ENCODE measurements around the gene C22orf31.
"Not testable (repeated sequence)": the region's sequence is repeated elsewhere in the genome, so short reads cannot be mapped to it uniquely, and the experiment has no call there.

C22orf31 gene

DNA sequence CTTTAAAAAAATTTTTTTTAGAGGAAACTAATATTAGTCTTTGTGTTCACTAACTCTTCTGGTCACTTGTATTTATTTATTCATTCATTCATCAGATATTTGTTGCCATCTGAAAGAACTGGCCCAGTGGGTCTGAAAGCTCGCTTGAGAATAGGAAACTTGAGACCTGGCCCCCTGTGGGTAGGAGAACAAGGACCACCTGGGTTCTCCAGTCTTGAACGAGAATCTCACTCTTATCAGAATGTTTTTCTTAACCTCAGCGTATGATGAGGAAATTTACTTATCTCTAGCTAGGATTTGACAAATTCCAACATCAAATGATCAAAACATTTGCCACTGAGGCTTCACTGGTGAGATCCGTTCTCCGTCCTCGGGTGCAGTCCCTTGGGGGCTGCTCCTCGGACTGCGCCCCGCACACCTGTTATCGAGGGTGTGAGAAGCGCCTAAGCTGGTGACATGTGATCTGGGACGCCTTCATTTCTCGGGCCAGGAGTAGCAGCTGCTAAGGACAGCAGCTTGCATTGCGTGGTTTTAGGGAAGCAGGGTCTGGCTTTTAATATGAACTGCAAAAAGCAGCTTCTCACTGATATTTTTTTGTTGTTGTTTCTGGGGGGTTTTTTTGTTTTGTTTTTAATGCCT lies 6.3 kb downstream of the C22orf31 start:
- no peak for DNase-seq (ENCODE audit: low spot score)

- no peak for DNase-seq (ENCODE audit: low spot score)
These were observed 7.3 kb downstream of the C22orf31 start for GRCh38 chr22:29054251-29054767.

DNA sequence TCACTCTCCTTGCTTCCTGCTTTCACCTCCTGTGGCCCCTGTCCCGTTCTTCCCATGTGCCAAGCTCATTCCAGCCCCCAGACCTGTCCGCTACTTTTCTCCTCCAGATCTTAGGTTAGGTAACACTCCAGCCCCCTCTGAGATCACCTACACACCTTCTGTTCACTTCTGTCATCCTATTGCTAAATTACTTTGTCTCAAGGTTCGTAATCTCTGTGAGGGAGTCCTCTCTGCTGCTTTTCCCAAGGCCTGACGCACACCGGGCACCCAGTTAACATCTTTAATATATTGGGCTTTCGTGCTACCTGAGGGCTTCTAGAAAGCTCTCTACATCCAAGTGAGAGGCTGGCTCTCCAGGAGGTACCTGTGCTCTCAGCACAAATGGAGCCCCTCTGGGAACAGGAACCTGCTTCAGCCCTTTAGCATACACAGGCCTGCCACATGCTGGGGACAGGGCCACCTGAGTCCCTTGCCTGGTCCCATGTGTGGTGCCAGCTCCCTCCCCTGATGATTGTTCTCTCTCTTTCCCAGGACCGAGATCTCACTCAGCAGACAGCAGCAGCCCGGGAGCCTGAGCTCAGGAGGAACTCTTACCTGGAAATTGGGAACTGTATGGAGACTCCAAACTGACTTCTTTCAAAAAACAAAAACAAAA lies 8.5 kb downstream of the C22orf31 start:
- DNase-seq (ENCODE audit: low spot score), result no peak

GRCh38 chr22:29050457-29050856 lies 11.2 kb downstream of the C22orf31 start:
- DNase-seq (ENCODE audit: low spot score), result no peak

- DNase-seq (ENCODE audit: low spot score), result no peak
These were observed 11.9 kb downstream of the C22orf31 start for GRCh38 chr22:29049655-29050263.

- DNase-seq (ENCODE audit: low spot score), result no peak
These were observed 12.6 kb downstream of the C22orf31 start for GRCh38 chr22:29048822-29049654.

DNA sequence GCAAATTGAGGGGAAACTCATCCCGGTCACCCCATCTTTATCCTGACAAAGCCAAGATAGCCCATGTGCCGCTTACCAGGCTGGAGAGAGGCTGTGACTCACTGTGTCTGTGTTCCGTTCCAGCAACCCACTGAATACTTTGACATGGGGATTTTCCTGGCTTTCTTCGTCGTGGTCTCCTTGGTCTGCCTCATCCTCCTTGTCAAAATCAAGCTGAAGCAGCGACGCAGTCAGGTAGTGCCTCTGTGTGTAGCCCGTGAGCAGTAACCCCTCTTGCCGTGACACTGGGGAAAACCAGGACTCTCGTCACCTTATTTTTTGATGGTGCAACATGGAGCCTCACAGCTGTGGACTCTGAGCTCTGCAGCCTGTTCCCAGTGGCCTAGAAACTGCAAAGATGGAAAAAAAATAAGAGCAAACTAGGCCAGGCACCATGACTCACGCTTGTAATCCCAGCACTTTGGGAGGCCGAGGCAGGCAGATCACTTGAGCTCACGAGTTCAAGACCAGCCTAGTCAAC lies 16.9 kb downstream of the C22orf31 start:
- no peak for DNase-seq (ENCODE audit: low spot score)

DNA sequence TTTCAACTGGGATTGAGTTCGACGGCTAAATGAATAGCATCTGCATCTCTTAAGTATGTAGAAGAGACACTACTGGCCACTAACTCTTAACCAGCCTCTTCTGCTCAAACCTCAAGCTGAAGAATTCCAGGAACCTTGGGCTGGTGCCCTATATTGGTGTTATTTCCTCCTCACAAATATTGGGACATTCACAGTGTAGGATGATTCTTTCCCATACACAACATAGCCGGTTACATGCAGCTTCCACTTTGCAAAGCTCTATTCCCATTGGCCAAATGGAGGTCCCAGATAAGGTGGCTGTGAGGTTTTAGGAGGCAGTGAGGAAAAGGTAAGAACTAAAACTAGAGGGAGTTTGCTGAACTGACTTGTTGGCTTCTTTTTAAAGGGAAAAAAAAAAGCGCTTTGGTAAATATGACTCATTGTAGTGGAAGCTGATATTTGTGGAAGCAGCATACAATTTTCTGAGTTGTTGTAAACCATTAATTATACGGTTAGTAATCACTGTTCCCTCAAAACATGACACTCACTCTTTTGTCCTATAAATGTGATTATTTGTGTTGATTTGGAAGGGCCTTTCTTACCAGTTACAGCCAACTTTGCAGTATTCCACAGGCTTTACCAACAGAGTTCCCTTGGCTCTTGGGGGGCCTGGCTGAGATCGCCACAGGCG lies 17.6 kb downstream of the C22orf31 start:
- DNase-seq (ENCODE audit: low spot score), result no peak

GRCh38 chr22:29041408-29041807 lies 20.2 kb downstream of the C22orf31 start:
- DNase-seq (ENCODE audit: low spot score), result no peak

GRCh38 chr22:29040385-29041275 lies 21.0 kb downstream of the C22orf31 start:
- DNase-seq (ENCODE audit: low spot score), result peak; percentile 81

DNA sequence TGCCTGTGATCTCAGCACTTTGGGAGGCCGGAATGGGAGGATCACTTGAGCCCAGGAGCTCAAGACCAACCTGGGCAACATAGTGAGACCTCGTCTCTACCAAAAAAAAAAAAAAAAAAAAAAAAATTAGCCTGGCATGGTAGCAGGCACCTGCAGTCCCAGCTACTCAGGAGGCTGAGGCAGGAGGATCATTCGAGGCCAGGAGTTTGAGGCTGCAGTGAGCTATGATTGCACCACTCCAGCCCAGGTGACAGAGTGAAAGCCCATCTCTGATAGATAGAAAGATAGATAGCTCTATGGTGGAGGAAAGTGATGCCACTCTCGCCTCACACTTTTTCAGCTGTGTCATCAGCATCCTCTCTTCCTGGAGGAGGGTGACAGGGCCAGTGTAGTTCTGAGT lies 21.9 kb downstream of the C22orf31 start:
- DNase-seq (ENCODE audit: low spot score), result not testable (repeated sequence)

DNA sequence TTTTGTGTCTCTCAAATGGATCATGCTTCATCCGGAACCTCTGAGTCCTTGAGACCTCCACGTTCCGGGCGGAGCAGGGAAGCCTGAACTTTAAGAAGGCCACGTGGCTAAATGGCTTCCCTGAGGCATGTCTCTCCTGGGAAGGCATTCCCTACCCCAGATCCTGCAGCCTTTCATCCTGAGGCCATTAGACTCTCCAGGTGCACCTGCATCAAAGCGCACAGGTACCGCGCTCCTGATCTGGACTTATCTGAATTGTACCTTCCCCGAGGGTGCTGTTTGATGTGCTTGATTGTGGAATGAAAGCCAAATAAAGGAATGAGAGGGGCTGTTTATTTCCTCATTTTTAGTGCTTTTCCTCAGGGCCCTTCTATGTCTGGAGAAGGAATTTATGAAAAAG lies 22.5 kb downstream of the C22orf31 start:
- DNase-seq (ENCODE audit: low spot score), result no peak

- DNase-seq (ENCODE audit: low spot score), result no peak
These were observed 24.2 kb downstream of the C22orf31 start for GRCh38 chr22:29037340-29037932.

DNA sequence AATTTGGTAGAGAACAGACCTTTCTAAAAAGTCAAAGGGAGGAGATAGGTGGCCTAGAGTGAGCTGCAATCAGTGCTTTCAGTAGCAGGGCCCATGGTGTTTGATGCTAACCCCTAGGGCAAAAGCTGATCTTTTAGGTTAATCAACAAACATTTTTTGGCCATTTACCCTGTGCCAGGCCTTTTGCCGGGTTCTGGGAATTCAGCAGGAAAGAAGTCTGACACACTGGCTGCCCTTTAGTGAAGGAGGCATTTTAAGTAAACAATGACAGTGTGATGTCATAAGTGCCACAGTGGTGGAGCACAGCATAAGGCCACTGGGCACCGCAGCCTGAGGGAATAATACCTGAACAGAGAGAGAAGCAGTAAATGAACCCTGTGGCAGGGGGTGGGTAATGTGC lies 29.0 kb downstream of the C22orf31 start:
- no peak for DNase-seq (ENCODE audit: low spot score)

GRCh38 chr22:29032014-29032475 lies 29.6 kb downstream of the C22orf31 start:
- DNase-seq (ENCODE audit: low spot score), result no peak

DNA sequence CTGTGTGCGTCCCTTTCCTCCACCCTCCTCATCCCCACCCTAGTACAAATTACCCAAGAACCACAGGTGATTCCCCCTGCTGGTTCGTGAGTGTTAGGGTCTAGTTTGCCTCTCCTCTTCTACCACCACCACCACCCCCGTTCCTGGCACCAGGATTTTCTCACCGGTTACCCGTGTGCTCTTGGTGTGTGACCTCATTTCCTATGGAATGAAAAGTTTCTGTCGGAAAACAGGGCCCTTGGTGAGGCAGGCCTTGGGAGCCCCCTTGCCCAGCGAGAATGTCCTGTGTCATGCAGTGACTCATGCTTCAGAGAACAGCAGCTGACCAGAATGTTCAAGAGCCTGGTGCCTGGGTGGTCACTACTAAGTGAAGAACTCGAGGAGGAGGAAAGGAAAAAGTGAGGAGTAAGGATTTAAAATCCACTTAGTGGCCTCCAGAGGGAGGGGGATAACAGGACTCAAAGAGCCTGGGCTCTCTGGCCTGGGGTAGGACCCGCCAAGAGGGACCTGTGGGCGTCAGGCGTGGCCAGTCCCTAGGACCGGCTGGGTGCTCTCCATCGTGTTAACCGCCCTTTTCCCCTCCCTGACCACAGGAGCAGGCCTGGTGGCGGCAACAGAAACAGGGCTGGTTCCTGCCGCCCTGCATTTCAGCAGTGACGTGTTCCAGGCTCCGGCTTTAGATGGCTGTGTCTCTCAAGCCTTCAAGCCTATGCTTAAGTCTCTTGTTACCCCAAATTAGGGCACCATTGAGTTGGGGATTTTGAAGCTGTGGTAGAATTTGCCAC lies 30.2 kb downstream of the C22orf31 start:
- peak; percentile 92 for DNase-seq (ENCODE audit: low spot score)

DNA sequence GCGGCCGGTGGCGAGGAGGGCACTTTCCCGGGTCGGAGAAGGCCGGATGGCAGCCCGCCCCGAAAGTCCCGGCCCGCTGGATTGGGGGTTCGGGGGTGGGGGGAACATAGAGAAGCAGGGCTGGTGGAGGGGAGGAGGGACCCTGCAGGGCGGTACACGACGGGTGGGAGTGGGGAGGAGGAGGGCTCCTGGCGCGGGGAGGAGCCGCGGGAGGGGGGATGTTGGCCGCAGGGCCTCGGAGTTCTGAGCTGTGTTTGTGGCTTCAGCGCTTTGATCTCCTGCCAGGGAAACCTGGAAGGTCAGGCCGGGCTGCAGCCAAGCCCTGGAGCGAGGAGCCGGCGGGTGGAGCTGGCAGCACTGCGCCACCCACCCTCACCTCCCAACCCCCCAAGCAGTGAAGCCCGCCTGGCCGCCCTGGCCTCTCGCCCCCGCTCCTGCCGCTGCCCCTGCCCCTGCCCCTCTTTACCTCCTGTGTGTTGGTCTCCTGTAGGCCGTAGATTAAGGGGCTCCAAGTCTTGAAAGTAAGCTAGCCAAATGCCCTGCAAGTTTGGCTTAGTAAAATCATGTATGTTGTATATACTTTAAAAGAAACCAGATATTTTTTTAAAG lies 30.9 kb downstream of the C22orf31 start:
- peak; percentile 97 for DNase-seq (ENCODE audit: low spot score)

DNA sequence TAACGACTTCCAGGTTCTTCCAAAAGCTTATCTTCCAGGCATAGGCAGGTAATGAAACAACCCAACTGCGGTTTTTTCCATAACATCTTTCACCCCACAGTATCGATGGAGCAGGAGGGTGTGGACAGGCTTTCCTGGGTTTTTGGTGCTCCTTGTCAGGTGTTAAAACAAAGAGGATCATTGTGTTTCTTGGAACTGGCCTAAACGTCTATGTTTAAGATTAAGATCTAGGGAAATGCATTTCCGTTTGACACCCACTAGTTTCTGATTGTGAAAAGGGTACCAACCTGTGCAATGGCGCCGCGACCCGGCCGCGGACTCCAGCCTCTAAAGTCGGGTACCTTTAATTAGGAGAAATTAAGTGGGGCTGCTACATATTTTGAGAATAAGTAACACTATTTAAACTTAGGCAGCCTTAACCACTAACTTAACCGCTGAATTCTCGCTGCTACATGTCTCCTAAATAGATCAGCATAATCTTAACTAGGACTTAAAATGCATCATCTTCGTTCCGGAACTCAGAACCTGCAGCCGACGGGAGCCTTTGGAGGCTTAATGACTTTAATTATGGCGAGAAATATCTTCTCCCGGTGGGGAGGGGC lies 31.5 kb downstream of the C22orf31 start:
- DNase-seq (ENCODE audit: low spot score), result peak; percentile 73

Data from HuH-7 (cell line).